GM18498 (cell line): Measurements from ENCODE around the gene PTPN4.
A peak's percentile ranks its signal among the peaks of the same experiment; 100 is the strongest.
"Not testable (repeated sequence)": the region's sequence is repeated elsewhere in the genome, so short reads cannot be mapped to it uniquely, and the experiment has no call there.

Experiments used
- ATAC-seq: cut with Tn5 transposase; IDR thresholded peaks from one replicate; pipeline ENCODE4 v1.9.1; 2021; ENCODE audit warnings: mild to moderate bottlenecking, moderate library complexity; ENCODE audit not compliant: unreplicated experiment

PTPN4 gene

GRCh38 chr2:120012363-120012762 lies 252.6 kb downstream of the PTPN4 start:
- ATAC-seq, result no peak

- peak; percentile 96 for ATAC-seq
These were observed 253.3 kb downstream of the PTPN4 start, which contains the start of gene EPB41L5 for GRCh38 chr2:120012771-120013596. Gene EPB41L5 (plus strand): TSS chr2:120013077. CDS start chr2:120019085, 6,008 bp downstream.

- no peak for ATAC-seq
These were observed 254.0 kb downstream of the PTPN4 start for GRCh38 chr2:120013597-120014223.

- ATAC-seq, result no peak
These were observed 254.7 kb downstream of the PTPN4 start for GRCh38 chr2:120014226-120014980.

GRCh38 chr2:120016800-120017199 lies 257.1 kb downstream of the PTPN4 start:
- no peak for ATAC-seq

GRCh38 chr2:120017201-120017600 lies 257.5 kb downstream of the PTPN4 start:
- no peak for ATAC-seq

- ATAC-seq, result no peak
These were observed 258.8 kb downstream of the PTPN4 start for GRCh38 chr2:120018549-120018948.

- ATAC-seq, result no peak
These were observed 260.8 kb downstream of the PTPN4 start for GRCh38 chr2:120020554-120020953.

GRCh38 chr2:120022505-120022904 lies 262.8 kb downstream of the PTPN4 start:
- not testable (repeated sequence) for ATAC-seq

- no peak for ATAC-seq
These were observed 267.2 kb downstream of the PTPN4 start for GRCh38 chr2:120026890-120027289.

GRCh38 chr2:120028795-120029194 lies 269.1 kb downstream of the PTPN4 start:
- ATAC-seq, result no peak

GRCh38 chr2:120029672-120030640 lies 270.2 kb downstream of the PTPN4 start:
- ATAC-seq, result no peak

- no peak for ATAC-seq
These were observed 272.6 kb downstream of the PTPN4 start for GRCh38 chr2:120032297-120032696.
